A204.1 (cell line): ENCODE results near the gene MYH7B.

Experiments
- FAIRE-seq: peaks from 2 replicates; lab custom pipeline; 2012; peaks lifted over from hg19 to GRCh38; lab: Jason Lieb, UNC

Gene MYH7B

DNA sequence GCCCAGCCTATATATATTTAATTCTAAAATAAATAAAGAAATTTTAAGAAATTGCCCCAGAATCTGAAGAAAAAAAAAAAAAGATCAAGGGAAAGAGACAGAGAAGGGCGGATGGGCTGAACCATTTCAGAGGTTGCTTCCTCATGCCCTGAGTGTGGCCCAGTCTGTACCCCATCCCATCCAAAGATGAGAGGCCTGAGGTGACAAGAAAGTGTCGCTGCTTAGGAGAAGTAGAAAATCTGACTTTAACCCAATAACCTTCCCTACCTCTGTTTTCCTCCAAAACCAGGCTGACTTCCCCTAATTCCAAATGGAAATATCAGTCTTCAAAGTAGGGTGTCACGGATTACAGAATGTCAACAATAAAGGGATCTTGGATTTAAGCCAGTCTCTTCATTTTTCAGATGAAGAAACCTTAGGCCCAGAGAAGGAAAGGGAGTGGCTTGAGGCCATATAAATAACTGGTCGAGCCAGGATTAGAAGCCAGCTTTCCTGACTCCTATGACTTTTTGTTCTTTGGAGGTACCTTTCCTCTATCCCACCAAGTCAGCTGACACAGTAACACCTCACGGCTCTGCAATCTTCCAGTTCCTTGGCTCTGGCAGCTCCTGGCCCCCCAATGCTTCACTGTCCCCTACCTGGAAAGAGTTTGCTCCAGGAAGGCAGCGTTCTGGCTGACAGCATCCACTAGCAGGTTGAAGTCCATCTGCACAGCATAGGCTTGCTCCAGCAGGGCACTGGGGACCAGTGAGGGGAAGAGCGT lies 10.2 kb upstream of the MYH7B start:
- no peak for FAIRE-seq

DNA sequence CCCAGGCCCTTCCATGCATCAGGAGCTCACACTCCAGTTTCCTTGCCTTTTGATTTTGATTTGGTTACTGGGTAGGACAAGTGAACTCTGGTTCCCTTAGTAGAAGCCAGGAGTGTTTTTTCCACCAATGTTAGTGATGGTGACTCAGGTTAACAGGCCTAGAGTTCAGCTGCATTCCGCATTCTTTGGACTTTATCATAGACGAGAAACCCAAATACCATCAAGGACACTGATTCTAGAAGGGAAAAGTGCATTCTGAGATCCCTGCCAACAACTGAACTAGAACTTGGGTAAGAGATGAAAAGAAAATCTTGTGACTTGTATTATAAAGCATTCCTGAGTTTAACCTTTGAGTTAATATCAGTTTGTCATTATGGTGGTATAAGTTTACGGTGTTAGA lies 9.0 kb upstream of the MYH7B start:
- no peak for FAIRE-seq

- FAIRE-seq: no peak
Measured at GRCh38 chr20:34947336-34947735, 8.3 kb upstream of the MYH7B start.

GRCh38 chr20:34948030-34948429 lies 7.6 kb upstream of the MYH7B start:
- no peak for FAIRE-seq

GRCh38 chr20:34949120-34949519 lies 6.5 kb upstream of the MYH7B start:
- no peak for FAIRE-seq

DNA sequence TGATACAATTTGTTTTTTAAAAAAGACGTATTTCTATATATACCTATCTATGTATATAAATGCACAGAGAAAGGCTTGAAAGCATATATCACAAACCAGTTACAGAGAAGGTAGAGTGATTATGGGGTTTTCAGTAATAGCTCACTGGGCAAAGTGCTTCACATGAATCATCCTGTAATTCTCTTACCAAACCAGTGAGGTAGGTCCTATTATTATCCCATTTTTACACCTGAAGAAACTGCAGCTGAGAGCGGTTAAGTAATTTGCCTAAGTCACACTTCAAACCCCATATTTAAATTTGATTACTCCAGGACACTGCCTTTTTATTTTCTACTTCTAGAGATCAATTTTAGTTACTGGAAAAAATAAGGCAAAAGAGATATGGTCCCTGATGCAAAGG lies 4.4 kb upstream of the MYH7B start:
- FAIRE-seq: no peak

DNA sequence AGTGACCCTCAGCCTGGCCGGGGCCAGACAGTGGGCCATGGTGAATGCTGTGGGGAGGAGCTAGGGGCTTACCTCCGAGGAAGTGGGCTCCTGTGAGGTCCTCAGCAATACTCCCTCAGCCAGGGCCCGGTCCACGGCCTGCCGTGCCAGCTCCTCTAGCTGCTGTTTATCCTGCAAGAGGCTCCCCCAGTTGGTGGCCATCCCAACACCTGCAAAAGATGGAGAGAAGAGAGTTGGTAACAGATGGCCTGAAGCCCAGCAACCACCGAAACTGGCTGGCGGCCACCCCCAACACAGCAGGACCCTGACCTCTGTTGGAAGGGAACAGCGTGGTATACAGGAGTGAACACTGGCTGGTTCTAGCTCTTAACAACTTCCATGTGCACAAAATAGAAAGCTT lies 4.0 kb upstream of the MYH7B start:
- FAIRE-seq: no peak

DNA sequence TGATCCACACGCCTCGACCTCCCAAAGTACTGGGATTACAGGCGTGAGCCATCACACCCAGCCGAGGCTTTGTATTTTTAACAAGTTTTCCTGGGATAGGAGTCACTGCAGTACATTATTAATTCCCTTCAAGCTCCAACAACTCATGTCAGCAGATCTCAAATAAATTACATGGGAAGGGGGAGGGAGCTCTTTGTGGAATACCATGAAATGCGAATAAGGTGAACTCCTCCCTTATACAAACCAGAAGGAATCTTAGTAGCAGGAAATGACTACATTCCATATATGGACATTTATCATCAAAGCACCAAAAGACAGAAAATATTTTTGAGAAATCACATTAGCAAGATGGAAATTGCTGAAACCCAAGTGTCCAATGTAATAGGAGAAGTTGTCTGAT lies 3.0 kb upstream of the MYH7B start:
- no peak for FAIRE-seq

DNA sequence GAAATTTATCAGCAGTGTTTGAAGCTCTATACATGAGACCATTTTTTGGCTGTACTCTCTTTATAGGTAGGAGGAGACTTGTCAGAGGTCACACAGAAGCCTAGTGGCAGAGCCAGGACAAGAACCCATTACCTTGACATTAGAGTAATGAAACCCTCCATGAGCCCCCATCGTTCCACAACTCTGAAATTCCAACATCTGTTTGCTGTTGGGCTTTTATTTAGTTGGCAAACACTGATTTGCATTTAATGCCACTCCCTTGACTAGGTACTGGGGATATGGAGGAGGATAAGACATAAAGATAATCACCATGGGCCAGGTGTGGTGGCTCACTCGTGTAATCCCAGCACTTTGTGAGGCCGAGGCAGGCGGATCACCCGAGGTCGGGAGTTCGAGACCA lies 1.7 kb upstream of the MYH7B start:
- FAIRE-seq: no peak

- no peak for FAIRE-seq
Measured at GRCh38 chr20:34954904-34955230, 801 bp upstream of the MYH7B start.

GRCh38 chr20:34956041-34956458 lies 382 bp downstream of the MYH7B start:
- no peak for FAIRE-seq

GRCh38 chr20:34956751-34957472 lies 1.2 kb downstream of the MYH7B start:
- FAIRE-seq: no peak

- no peak for FAIRE-seq
Measured at GRCh38 chr20:34964486-34964885, 8.8 kb downstream of the MYH7B start.

DNA sequence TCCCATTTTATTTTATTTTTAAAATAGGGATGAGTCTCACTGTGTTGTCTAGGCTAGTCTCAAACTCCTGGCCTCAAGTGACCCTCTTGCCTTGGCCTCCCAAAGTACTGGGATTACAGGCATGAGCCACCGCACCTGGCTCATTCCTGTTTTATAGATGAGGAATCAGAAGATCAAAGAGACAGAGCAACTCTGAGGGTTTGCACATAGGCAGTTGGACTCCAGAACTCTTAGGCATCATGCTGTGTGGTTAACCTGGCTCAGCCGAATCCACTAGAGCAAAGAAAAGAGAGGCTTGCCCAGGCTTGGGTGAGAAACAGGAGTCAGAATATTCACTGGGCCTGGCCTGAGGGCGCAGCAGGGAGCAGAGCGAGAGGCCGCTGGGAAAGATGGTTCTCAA lies 9.4 kb downstream of the MYH7B start:
- FAIRE-seq: no peak

DNA sequence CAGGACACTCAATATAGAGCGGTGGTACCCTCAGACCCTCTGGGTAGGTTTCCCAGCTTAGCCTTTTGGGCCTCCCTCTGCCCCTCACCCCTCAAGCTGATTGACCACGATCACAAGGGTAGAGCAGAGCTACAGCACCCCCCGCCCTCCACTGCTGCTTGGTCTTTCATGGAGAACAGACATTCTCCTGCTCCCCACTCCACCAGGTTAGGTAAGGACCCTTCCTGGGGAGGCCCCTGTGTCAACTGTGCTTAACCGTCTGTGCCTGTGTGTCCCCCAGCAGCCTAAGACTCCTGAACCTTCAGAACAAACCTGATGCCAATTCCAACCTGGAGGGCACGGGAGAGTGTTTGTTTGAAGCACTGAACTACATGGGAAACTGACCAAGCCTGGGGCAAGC lies 11.8 kb downstream of the MYH7B start:
- FAIRE-seq: no peak

GRCh38 chr20:34968042-34968775 lies 12.5 kb downstream of the MYH7B start:
- no peak for FAIRE-seq

DNA sequence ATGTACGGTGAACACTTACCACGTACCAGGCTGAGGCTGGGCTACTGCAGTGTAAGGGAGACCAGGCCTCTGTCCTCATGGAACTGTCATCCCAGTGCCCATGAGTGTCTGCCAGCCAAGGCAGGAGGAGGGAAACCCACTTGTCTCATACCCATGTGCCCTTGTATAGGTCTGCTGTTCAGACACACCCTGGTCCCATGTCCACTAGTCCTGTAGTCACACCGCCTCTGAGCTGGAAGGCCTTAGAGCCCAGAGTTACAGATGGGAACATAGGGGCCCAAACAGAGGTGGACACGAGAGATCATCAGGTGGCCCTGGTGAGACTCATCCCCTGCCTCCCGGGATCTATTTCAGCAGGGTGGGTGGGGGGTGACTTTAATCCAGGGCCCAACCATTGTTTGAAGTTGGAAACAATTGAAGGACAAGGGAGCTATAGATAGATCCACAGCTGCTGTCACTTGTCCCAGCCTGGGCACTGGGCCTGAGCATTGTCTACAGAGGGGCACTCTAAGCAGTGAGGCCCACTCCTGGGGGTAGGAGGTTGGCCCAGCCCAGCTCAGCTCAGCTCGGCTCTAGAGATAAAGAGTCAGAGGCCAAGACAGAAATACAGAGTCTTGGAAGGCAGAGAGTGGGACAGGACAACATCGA lies 14.6 kb downstream of the MYH7B start:
- FAIRE-seq: no peak

- FAIRE-seq: no peak
Measured at GRCh38 chr20:34970846-34971560, 15.3 kb downstream of the MYH7B start.

- FAIRE-seq: no peak
Measured at GRCh38 chr20:34971561-34972235, 16.0 kb downstream of the MYH7B start.

GRCh38 chr20:34974246-34974645 lies 18.6 kb downstream of the MYH7B start:
- FAIRE-seq: no peak

GRCh38 chr20:34976286-34976685 lies 20.6 kb downstream of the MYH7B start:
- FAIRE-seq: no peak
